ENCODE measurements around the gene WWOX. TPM values are rescaled to one million over a fixed set of nuclear protein-coding genes. Genes with fewer than 3 reads are reported as not detected.

WWOX gene
- total RNA-seq, 2 donors from 2014 or later = 33.8 to 82.5 TPM

GRCh38 chr16:78198288-78198687 lies 98.8 kb downstream of the WWOX start:
- no peaks in the 10 kb centered on the region for H3K4me1 ChIP-seq (ENCODE audit: control insufficient read depth in 1 of 2, low read depth in 2 of 2)
- ATAC-seq (ENCODE audit: insufficient number of reproducible peaks, low FRiP score, low read depth) = no peak
- no peak for DNase-seq (ENCODE audit: low spot score)
- H3K27me3 ChIP-seq (replicated peaks; ENCODE audit: insufficient read depth) = no peaks in the 10 kb centered on the region
- no peak overlapping the region for H3K4me3 ChIP-seq
- H3K36me3 ChIP-seq = no peaks in the 10 kb centered on the region
- no peaks in the 10 kb centered on the region for H3K9me3 ChIP-seq
- H3K27ac ChIP-seq = no peak overlapping the region
- TF ChIP-seq CTCF (IDR thresholded peaks at IDR 0.05) = no peak

GRCh38 chr16:78199325-78200022 lies 100.0 kb downstream of the WWOX start:
- H3K4me1 ChIP-seq (ENCODE audit: control insufficient read depth in 1 of 2, low read depth in 2 of 2) = no peaks in the 10 kb centered on the region
- TF ChIP-seq CTCF (IDR thresholded peaks at IDR 0.05) = no peak
- no peaks in the 10 kb centered on the region for H3K27me3 ChIP-seq (replicated peaks; ENCODE audit: insufficient read depth)
- DNase-seq (ENCODE audit: low spot score) = no peak
- H3K4me3 ChIP-seq = no peak overlapping the region
- ATAC-seq (ENCODE audit: insufficient number of reproducible peaks, low FRiP score, low read depth) = no peak
- H3K27ac ChIP-seq = no peak overlapping the region
- no peaks in the 10 kb centered on the region for H3K9me3 ChIP-seq
- no peaks in the 10 kb centered on the region for H3K36me3 ChIP-seq

- DNase-seq (ENCODE audit: low spot score) (no peak), ATAC-seq (ENCODE audit: insufficient number of reproducible peaks, low FRiP score, low read depth) (no peak)
- Histone ChIP-seq H3K27me3 (replicated peaks; ENCODE audit: insufficient read depth) (no peaks in the 10 kb centered on the region), H3K4me1 (ENCODE audit: control insufficient read depth in 1 of 2, low read depth in 2 of 2) (no peaks in the 10 kb centered on the region), H3K27ac (no peak overlapping the region), H3K36me3 (no peaks in the 10 kb centered on the region), H3K4me3 (no peak overlapping the region), H3K9me3 (no peaks in the 10 kb centered on the region)
- TF ChIP-seq CTCF (IDR thresholded peaks at IDR 0.05) = no peak
Observed at GRCh38 chr16:78200023-78200389, 100.6 kb downstream of the WWOX start.

GRCh38 chr16:78200623-78201096 lies 101.2 kb downstream of the WWOX start:
- DNase-seq (ENCODE audit: low spot score) = no peak
- H3K36me3 ChIP-seq = no peaks in the 10 kb centered on the region
- no peak overlapping the region for H3K27ac ChIP-seq
- no peaks in the 10 kb centered on the region for H3K9me3 ChIP-seq
- H3K27me3 ChIP-seq (replicated peaks; ENCODE audit: insufficient read depth) = no peaks in the 10 kb centered on the region
- ATAC-seq (ENCODE audit: insufficient number of reproducible peaks, low FRiP score, low read depth) = no peak
- H3K4me1 ChIP-seq (ENCODE audit: control insufficient read depth in 1 of 2, low read depth in 2 of 2) = no peaks in the 10 kb centered on the region
- TF ChIP-seq CTCF (IDR thresholded peaks at IDR 0.05) = no peak
- H3K4me3 ChIP-seq = no peak overlapping the region

GRCh38 chr16:78205506-78205905 lies 106.1 kb downstream of the WWOX start:
- Histone ChIP-seq H3K27ac (no peak overlapping the region), H3K4me1 (ENCODE audit: control insufficient read depth in 1 of 2, low read depth in 2 of 2) (peaks cover 0 to 4% of the 10 kb centered on the region in 2 donors), H3K9me3 (no peaks in the 10 kb centered on the region), H3K4me3 (no peak overlapping the region), H3K36me3 (no peaks in the 10 kb centered on the region), H3K27me3 (replicated peaks; ENCODE audit: insufficient read depth) (no peaks in the 10 kb centered on the region)
- no peak for ATAC-seq (ENCODE audit: insufficient number of reproducible peaks, low FRiP score, low read depth)
- DNase-seq (ENCODE audit: low spot score) = no peak
- no peak for TF ChIP-seq CTCF (IDR thresholded peaks at IDR 0.05)
